OCI-LY1 (cell line): Measurements from ENCODE around the gene RUNX3.

Source experiments
- H2AFZ ChIP-seq: fragments of 200-600 bp; sonication (generic), shearing (Covaris generic); 2 replicates; pipeline ENCODE4 v1.6.0; 2014; ENCODE audit warnings: antibody characterized with exemption, mild to moderate bottlenecking, low read length
- H3F3A ChIP-seq: fragments of 200-600 bp; sonication (generic), shearing (Covaris generic); 2 replicates; pipeline ENCODE4 v1.6.0; 2014; ENCODE audit warnings: mild to moderate bottlenecking, antibody characterized with exemption, low read length, moderate library complexity; ENCODE audit not compliant: insufficient read depth
- H3K27ac ChIP-seq: fragments of 200-600 bp; sonication (generic); 2 replicates; pipeline ENCODE4 v1.5.1; 2014; ENCODE audit warnings: low read length, mixed run types, mild to moderate bottlenecking, low read depth; ENCODE audit not compliant: poor library complexity, severe bottlenecking
- H3K27me3 ChIP-seq: fragments of 200-600 bp; sonication (generic); 2 replicates; pipeline ENCODE4 v1.6.0; 2014; ENCODE audit warnings: antibody characterized with exemption, mild to moderate bottlenecking, low read length, moderate library complexity; ENCODE audit not compliant: insufficient read depth
- H3K36me3 ChIP-seq: fragments of 200-600 bp; sonication (generic); 2 replicates; pipeline ENCODE4 v1.6.1; 2014; ENCODE audit warnings: mild to moderate bottlenecking, antibody characterized with exemption, low read length, moderate library complexity, mixed read lengths; ENCODE audit not compliant: insufficient read depth
- H3K4me1 ChIP-seq: fragments of 200-600 bp; sonication (generic); 2 replicates; pipeline ENCODE4 v1.5.1; 2014; ENCODE audit warnings: mild to moderate bottlenecking, low read length, moderate library complexity; ENCODE audit not compliant: insufficient read depth, severe bottlenecking
- H3K4me2 ChIP-seq: fragments of 200-600 bp; sonication (generic), shearing (Covaris generic); 2 replicates; pipeline ENCODE4 v1.6.1; 2014; ENCODE audit warnings: low read length
- H3K4me3 ChIP-seq: fragments of 200-600 bp; sonication (generic); 2 replicates; pipeline ENCODE4 v1.5.1; 2014; ENCODE audit warnings: low read length, low read depth, mild to moderate bottlenecking, mixed read lengths; ENCODE audit not compliant: poor library complexity, severe bottlenecking
- H3K79me2 ChIP-seq: fragments of 200-600 bp; shearing (Covaris generic); 2 replicates; pipeline ENCODE4 v1.6.1; 2016; ENCODE audit warnings: mixed run types, low read length, mixed read lengths; ENCODE audit not compliant: insufficient read depth
- H3K9ac ChIP-seq: fragments of 200-600 bp; sonication (generic), shearing (Covaris generic); 2 replicates; pipeline ENCODE4 v1.6.1; 2014; ENCODE audit warnings: mild to moderate bottlenecking, low read length, mixed read lengths
- H3K9me2 ChIP-seq: fragments of 200-600 bp; sonication (generic), shearing (Covaris generic); 2 replicates; pipeline ENCODE4 v1.6.1; 2014; ENCODE audit warnings: low read depth, mild to moderate bottlenecking, low read length, mixed read lengths
- H3K9me3 ChIP-seq: fragments of 200-600 bp; shearing (Covaris generic); 2 replicates; pipeline ENCODE4 v1.6.1; 2014; ENCODE audit warnings: low read length, mixed read lengths
- H4K20me1 ChIP-seq: fragments of 200-600 bp; sonication (generic), shearing (Covaris generic); 2 replicates; pipeline ENCODE4 v1.6.0; 2016; ENCODE audit warnings: mild to moderate bottlenecking, low read length; ENCODE audit not compliant: insufficient read depth
- EZH2 ChIP-seq: fragments of 200-600 bp; sonication (generic), shearing (Covaris generic); IDR thresholded peaks from 2 replicates; pipeline ENCODE4 v1.8.0; 2017; ENCODE audit warnings: borderline replicate concordance, mixed run types, mild to moderate bottlenecking, antibody characterized with exemption, low read length, moderate library complexity, mixed read lengths
- TF ChIP-seq, protein P1 (sequence below): fragments of 200-600 bp; sonication (generic), shearing (Covaris generic); IDR thresholded peaks from 2 replicates; pipeline ENCODE4 v1.5.1; 2017; ENCODE audit warnings: mild to moderate bottlenecking, antibody characterized with exemption, low read length, moderate library complexity, mixed read lengths

RUNX3 gene

GRCh38 chr1:24969596-24970398 is 39.7 kb upstream of the RUNX3 start:
- Histone ChIP-seq H3K27ac (no peak overlapping the region), H3K9me2 (no peaks in the 10 kb centered on the region), H3K79me2 (no peaks in the 10 kb centered on the region), H2AFZ (no peak overlapping the region), H3K36me3 (no peaks in the 10 kb centered on the region; the same call in 1 of the 2 replicates), H3K4me2 (peak overlapping the region; percentile 28; the same call in 1 of the 2 replicates), H3K27me3 (peaks cover 9% of the 10 kb centered on the region), H4K20me1 (no peaks in the 10 kb centered on the region), H3K9ac (no peak overlapping the region), H3F3A (no peaks in the 10 kb centered on the region), H3K4me3 (no peak overlapping the region), H3K4me1 (peaks cover 7% of the 10 kb centered on the region), H3K9me3 (peaks cover 3% of the 10 kb centered on the region)
- TF ChIP-seq EZH2 = no peak
- TF ChIP-seq, protein P1, sequence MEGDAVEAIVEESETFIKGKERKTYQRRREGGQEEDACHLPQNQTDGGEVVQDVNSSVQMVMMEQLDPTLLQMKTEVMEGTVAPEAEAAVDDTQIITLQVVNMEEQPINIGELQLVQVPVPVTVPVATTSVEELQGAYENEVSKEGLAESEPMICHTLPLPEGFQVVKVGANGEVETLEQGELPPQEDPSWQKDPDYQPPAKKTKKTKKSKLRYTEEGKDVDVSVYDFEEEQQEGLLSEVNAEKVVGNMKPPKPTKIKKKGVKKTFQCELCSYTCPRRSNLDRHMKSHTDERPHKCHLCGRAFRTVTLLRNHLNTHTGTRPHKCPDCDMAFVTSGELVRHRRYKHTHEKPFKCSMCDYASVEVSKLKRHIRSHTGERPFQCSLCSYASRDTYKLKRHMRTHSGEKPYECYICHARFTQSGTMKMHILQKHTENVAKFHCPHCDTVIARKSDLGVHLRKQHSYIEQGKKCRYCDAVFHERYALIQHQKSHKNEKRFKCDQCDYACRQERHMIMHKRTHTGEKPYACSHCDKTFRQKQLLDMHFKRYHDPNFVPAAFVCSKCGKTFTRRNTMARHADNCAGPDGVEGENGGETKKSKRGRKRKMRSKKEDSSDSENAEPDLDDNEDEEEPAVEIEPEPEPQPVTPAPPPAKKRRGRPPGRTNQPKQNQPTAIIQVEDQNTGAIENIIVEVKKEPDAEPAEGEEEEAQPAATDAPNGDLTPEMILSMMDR = no peak; the same call in 1 of the 2 replicates

DNA sequence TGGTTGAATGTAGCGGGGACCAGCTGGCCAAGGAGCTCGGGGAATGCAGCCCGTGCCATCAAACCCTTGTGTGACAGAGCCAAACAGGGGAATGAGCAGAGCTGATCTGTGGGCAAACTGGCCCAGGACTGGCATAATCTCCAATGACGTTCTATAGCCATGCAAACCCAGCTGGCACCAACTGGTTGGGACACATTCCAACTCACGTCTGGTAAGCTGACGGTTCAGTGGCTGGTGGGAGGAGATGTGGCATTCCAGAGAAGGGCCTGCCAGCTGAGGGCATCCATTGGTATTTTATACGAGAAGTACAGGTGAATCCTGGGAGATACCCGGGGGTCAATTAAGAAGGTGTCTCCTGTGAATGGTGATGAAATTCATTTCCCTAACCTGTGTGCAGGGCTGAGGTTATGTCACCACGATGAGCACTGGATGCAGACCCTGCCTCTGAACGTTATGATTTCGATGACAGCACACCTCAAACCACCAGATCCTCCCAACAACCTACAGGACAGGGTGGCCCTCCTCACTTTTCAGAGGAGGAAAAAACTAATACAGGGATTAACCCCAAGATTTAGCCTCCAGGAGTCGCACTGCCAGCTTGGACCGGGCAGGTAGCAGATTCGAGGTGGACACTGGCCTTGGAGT is 39.0 kb upstream of the RUNX3 start:
- Histone ChIP-seq H4K20me1 (no peaks in the 10 kb centered on the region), H3K9ac (no peak overlapping the region), H3K4me1 (peaks cover 12% of the 10 kb centered on the region), H3K36me3 (no peaks in the 10 kb centered on the region; the same call in 1 of the 2 replicates), H3K4me3 (no peak overlapping the region), H2AFZ (no peak overlapping the region), H3K79me2 (no peaks in the 10 kb centered on the region), H3K4me2 (no peak overlapping the region), H3K27me3 (peaks cover 9% of the 10 kb centered on the region), H3K27ac (no peak overlapping the region), H3K9me2 (no peaks in the 10 kb centered on the region), H3F3A (no peaks in the 10 kb centered on the region), H3K9me3 (no peaks in the 10 kb centered on the region; the same call in 1 of the 2 replicates)
- TF ChIP-seq, protein P1 = no peak
- TF ChIP-seq EZH2 = no peak

GRCh38 chr1:24967962-24968361 is 37.9 kb upstream of the RUNX3 start:
- no peaks in the 10 kb centered on the region for H4K20me1 ChIP-seq
- no peak overlapping the region for H2AFZ ChIP-seq
- no peaks in the 10 kb centered on the region for H3K9me2 ChIP-seq
- no peak for TF ChIP-seq EZH2
- no peak overlapping the region for H3K9ac ChIP-seq
- no peaks in the 10 kb centered on the region for H3K79me2 ChIP-seq
- peaks cover 12% of the 10 kb centered on the region for H3K4me1 ChIP-seq
- H3K4me3 ChIP-seq = no peak overlapping the region
- H3K4me2 ChIP-seq = no peak overlapping the region
- no peak overlapping the region for H3K27ac ChIP-seq
- H3K27me3 ChIP-seq = peaks cover 9% of the 10 kb centered on the region
- no peaks in the 10 kb centered on the region for H3K9me3 ChIP-seq
- H3K36me3 ChIP-seq = no peaks in the 10 kb centered on the region
- H3F3A ChIP-seq = no peaks in the 10 kb centered on the region
